Endothelial cell of umbilical vein (primary cell): ENCODE results near the gene CACNA1B. TPM values are rescaled to one million over a fixed set of nuclear protein-coding genes. Genes with fewer than 3 reads are reported as not detected.

ENCODE experiments used
- BruUV-seq: library from RNA; stranded (reverse); fragments of 400-500 nt; replicated peaks from 2 replicates; lab custom pipeline; 2021; lab: Mats Ljungman, UMichigan
- CTCF ChIA-PET: fragments of 300-600, 350-600 bp; sonication (Branson Sonifier 250); formaldehyde crosslinking; loops from one replicate; lab custom pipeline; 2021; ENCODE audit warnings: antibody characterized with exemption, inconsistent platforms; lab: Charles Lee
- POLR2A ChIA-PET: fragments of 300-600, 350-600 bp; sonication (Branson Sonifier 250); formaldehyde crosslinking; loops from one replicate; lab custom pipeline; 2021; ENCODE audit warnings: antibody characterized with exemption, inconsistent platforms; lab: Charles Lee
- DNase-seq: peaks from one replicate; pipeline ENCODE4 v3.0.0-alpha.2; 2011; ENCODE audit warnings: low read depth, low spot score
- FAIRE-seq: peaks from 2 replicates; lab custom pipeline; 2011; peaks lifted over from hg19 to GRCh38; lab: Jason Lieb, UNC
- H2AFZ ChIP-seq: 2 replicates; pipeline ENCODE4 v1.6.0; 2012; ENCODE audit warnings: low read depth, low read length, control low read depth, inconsistent platforms
- H3K27ac ChIP-seq: 2 replicates; pipeline ENCODE4 v1.5.1; 2011; ENCODE audit warnings: low read depth, mild to moderate bottlenecking, control low read depth, low read length, moderate library complexity; ENCODE audit not compliant: insufficient read depth
- H3K27me3 ChIP-seq, 2 experiments: 2 replicates each; pipeline versions ENCODE4 v1.6.0 to v1.6.1; 2011; ENCODE audit warnings: low read length in 2 of 2, mixed read lengths in 1 of 2; ENCODE audit not compliant: control insufficient read depth in 2 of 2, insufficient read depth in 2 of 2
- H3K36me3 ChIP-seq, 2 experiments: 2 replicates in 1 of 2; 3 replicates in 1 of 2; pipeline ENCODE4 v1.5.1; 2011; ENCODE audit warnings: low read length in 2 of 2, mild to moderate bottlenecking in 1 of 2, moderate library complexity in 1 of 2; ENCODE audit not compliant: control insufficient read depth in 2 of 2, insufficient read depth in 2 of 2; ENCODE audit errors: extremely low read depth in 1 of 2
- H3K4me1 ChIP-seq: 3 replicates; pipeline ENCODE4 v1.5.1; 2011; ENCODE audit warnings: mild to moderate bottlenecking, low read length; ENCODE audit not compliant: control insufficient read depth, insufficient read depth; ENCODE audit errors: extremely low read depth
- H3K4me2 ChIP-seq: 2 replicates; pipeline ENCODE4 v1.6.1; 2011; ENCODE audit warnings: low read length, control low read depth, mixed read lengths; ENCODE audit not compliant: insufficient read depth
- H3K4me3 ChIP-seq, 3 experiments: fragments of 200-600 bp in 1 of 3; sonication (generic), shearing (Covaris generic) in 1 of 3; replicated peaks in 1 of 3; 2 replicates each; pipeline ENCODE4 v1.5.1; 2011 to 2016; ENCODE audit warnings: control low read depth in 3 of 3, low read length in 3 of 3, mild to moderate bottlenecking in 2 of 3, inconsistent platforms in 1 of 3, low read depth in 1 of 3, moderate library complexity in 1 of 3; ENCODE audit not compliant: insufficient read depth in 1 of 3
- H3K79me2 ChIP-seq: 2 replicates; pipeline ENCODE4 v1.6.0; 2012; ENCODE audit warnings: low read length, inconsistent platforms; ENCODE audit not compliant: control insufficient read depth, insufficient read depth
- H3K9ac ChIP-seq: replicated peaks from 2 replicates; pipeline ENCODE3; 2011; ENCODE audit warnings: low read length, control low read depth; ENCODE audit not compliant: insufficient read depth; ENCODE audit errors: extremely low read depth
- H3K9me1 ChIP-seq: replicated peaks from 3 replicates; pipeline ENCODE4 v1.6.0; 2011; ENCODE audit warnings: mild to moderate bottlenecking, low read length; ENCODE audit not compliant: control insufficient read depth, insufficient read depth; ENCODE audit errors: extremely low read depth
- H3K9me3 ChIP-seq: replicated peaks from 2 replicates; pipeline ENCODE4 v1.5.1; 2012; ENCODE audit warnings: low read length, inconsistent platforms; ENCODE audit not compliant: control insufficient read depth, insufficient read depth
- H4K20me1 ChIP-seq: replicated peaks from 2 replicates; pipeline ENCODE3; 2011; ENCODE audit warnings: mild to moderate bottlenecking, low read length; ENCODE audit not compliant: control insufficient read depth, insufficient read depth; ENCODE audit errors: extremely low read depth
- EZH2 ChIP-seq: IDR thresholded peaks from 2 replicates; pipeline ENCODE4 v1.6.1; 2012; ENCODE audit warnings: borderline replicate concordance, low read depth, mild to moderate bottlenecking, moderate library complexity, low read length, inconsistent platforms; ENCODE audit not compliant: severe bottlenecking
- FOS ChIP-seq: IDR thresholded peaks from 2 replicates; pipeline ENCODE4 v1.6.1; 2011; ENCODE audit warnings: mild to moderate bottlenecking, low read length, moderate library complexity, borderline replicate concordance; ENCODE audit not compliant: insufficient read depth
- GATA2 ChIP-seq: IDR thresholded peaks from 2 replicates; pipeline ENCODE4 v1.7.0; 2011; ENCODE audit warnings: low read depth, mild to moderate bottlenecking, moderate library complexity, mixed read lengths, low read length; ENCODE audit not compliant: insufficient read length, insufficient read depth
- JUN ChIP-seq: IDR thresholded peaks from 2 replicates; pipeline ENCODE4 v1.6.1; 2011; ENCODE audit warnings: borderline replicate concordance, low read depth; ENCODE audit not compliant: insufficient read length, insufficient read depth
- MAX ChIP-seq: IDR thresholded peaks from 2 replicates; pipeline ENCODE4 v1.6.1; 2011; ENCODE audit not compliant: insufficient read depth, insufficient read length
- MYC ChIP-seq: IDR thresholded peaks from one replicate; pipeline ENCODE4 v1.6.1; 2011; ENCODE audit warnings: mild to moderate bottlenecking, low read depth, low read length
- POLR2A ChIP-seq: IDR thresholded peaks from 2 replicates; pipeline ENCODE4 v1.6.1; 2012; ENCODE audit warnings: low read depth, mild to moderate bottlenecking, control low read depth, low read length
- POLR2AphosphoS5 ChIP-seq: IDR thresholded peaks from 2 replicates; pipeline ENCODE4 v1.6.1; 2012; ENCODE audit warnings: low read depth, mild to moderate bottlenecking, control low read depth, low read length, moderate library complexity; ENCODE audit not compliant: insufficient read depth
- dilution Hi-C: fragments of 300-500 bp; cut with MboI; formaldehyde crosslinking; loops from one replicate; pipeline ENCODE4 v1.15.0; 2019; ENCODE audit warnings: low sequenced_read_pairs; ENCODE audit not compliant: extremely low pct_ligation_motif_present
- intact Hi-C: fragments of 100-400 bp; cut with micrococcal nuclease; formaldehyde crosslinking; loops from one replicate; pipeline ENCODE4 v1.10.0; 2022
- polyA plus RNA-seq, 4 experiments: library from polyadenylated mRNA; depleted of rRNA in 3 of 4; stranded (reverse) in 3 of 4; unstranded in 1 of 4; fragments of >200 nt; gene quantifications; 2 replicates each; pipeline versions ENCODE4 v1.2.1 to v1.2.3, GENCODE V29; 2011 to 2012; ENCODE audit warnings: missing spikeins in 1 of 4
- total RNA-seq: library from RNA; stranded (reverse); gene quantifications from 2 replicates; pipeline ENCODE4 v1.2.3, GENCODE V29; 2021
- TF ChIP-seq, protein P1 (sequence below), 2 donors: IDR thresholded peaks; 1 replicate in 1 of 2; 2 replicates in 1 of 2; pipeline ENCODE4 v1.5.1; 2011; ENCODE audit warnings: low read length in 2 of 2, mild to moderate bottlenecking in 2 of 2, moderate library complexity in 2 of 2, control low read depth in 1 of 2, inconsistent platforms in 1 of 2, low read depth in 1 of 2; ENCODE audit not compliant: insufficient read depth in 1 of 2; ENCODE audit errors: extremely low read depth in 1 of 2

The CACNA1B gene
- total and polyA plus RNA-seq, 2 donors (not counting 3 experiments of a cell fraction or from before 2014, with no cell fraction given) = 0.11 to 0.41 TPM

DNA sequence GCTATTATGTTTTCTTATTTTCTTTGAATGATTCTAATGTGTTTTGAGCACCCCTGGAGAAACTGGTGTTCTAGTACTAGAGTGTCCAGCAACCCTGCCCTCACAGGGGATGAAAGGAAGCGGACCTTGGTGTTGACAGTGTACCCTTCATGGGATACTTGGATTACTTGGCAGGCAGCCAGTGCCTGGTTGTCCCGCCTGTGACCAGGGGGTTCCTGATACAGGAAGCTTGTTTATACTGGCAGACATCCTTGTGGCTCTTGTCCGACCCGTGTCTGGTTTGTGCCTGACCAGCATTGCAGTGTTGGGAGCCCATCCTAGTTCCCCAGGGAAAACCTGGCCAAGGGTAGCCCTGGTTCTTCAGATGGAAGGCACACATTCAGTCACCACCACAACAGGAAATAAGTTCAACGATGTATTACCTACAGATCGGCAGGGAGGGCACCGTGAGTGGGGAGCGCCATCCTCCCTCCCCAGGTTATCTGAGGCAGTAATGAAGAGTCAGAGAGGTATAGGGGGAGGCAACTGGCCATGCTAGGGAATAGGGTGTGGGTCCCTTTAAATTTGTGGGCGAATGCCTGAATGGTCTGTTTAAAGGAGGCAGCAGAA lies 47.3 kb downstream of the CACNA1B start:
- FAIRE-seq (no peak), DNase-seq (no peak)
- ChIA-PET POLR2A (no interaction called here), CTCF (no interaction called here)
- no peaks in the 10 kb centered on the region for H3K4me1 ChIP-seq
- BruUV-seq = no TSS peak
- dilution Hi-C loops (no loop called here), intact Hi-C loops (no loop called here)
- H3K9ac ChIP-seq = no peak overlapping the region
- no peak for TF ChIP-seq MYC
- TF ChIP-seq POLR2AphosphoS5 = no peak
- no peak for TF ChIP-seq FOS
- H3K9me3 ChIP-seq = peaks cover 2% of the 10 kb centered on the region
- H3K27ac ChIP-seq = no peak overlapping the region
- no peaks in the 10 kb centered on the region for H3K9me1 ChIP-seq
- no peak overlapping the region for H3K4me2 ChIP-seq
- H3K4me3 ChIP-seq = no peak overlapping the region
- no peaks in the 10 kb centered on the region for H3K36me3 ChIP-seq
- no peaks in the 10 kb centered on the region for H3K79me2 ChIP-seq
- H3K27me3 ChIP-seq = no peaks in the 10 kb centered on the region
- H2AFZ ChIP-seq = no peak overlapping the region
- no peaks in the 10 kb centered on the region for H4K20me1 ChIP-seq

- Histone ChIP-seq H4K20me1 (no peaks in the 10 kb centered on the region), H3K9me1 (no peaks in the 10 kb centered on the region), H3K9ac (no peak overlapping the region), H3K36me3 (no peaks in the 10 kb centered on the region), H3K9me3 (no peaks in the 10 kb centered on the region), H3K4me3 (no peak overlapping the region), H3K79me2 (no peaks in the 10 kb centered on the region), H3K27me3 (no peaks in the 10 kb centered on the region), H3K27ac (no peak overlapping the region), H3K4me1 (no peaks in the 10 kb centered on the region), H2AFZ (no peak overlapping the region), H3K4me2 (no peak overlapping the region)
- dilution Hi-C loops = no loop called here
- DNase-seq = no peak
- CTCF ChIA-PET = no interaction called here
- no TSS peak for BruUV-seq
- TF ChIP-seq EZH2 = no peak
- no peak for TF ChIP-seq POLR2A
- no peak for TF ChIP-seq MAX
- no peak for TF ChIP-seq GATA2
- TF ChIP-seq MYC = no peak
- TF ChIP-seq, protein P1, sequence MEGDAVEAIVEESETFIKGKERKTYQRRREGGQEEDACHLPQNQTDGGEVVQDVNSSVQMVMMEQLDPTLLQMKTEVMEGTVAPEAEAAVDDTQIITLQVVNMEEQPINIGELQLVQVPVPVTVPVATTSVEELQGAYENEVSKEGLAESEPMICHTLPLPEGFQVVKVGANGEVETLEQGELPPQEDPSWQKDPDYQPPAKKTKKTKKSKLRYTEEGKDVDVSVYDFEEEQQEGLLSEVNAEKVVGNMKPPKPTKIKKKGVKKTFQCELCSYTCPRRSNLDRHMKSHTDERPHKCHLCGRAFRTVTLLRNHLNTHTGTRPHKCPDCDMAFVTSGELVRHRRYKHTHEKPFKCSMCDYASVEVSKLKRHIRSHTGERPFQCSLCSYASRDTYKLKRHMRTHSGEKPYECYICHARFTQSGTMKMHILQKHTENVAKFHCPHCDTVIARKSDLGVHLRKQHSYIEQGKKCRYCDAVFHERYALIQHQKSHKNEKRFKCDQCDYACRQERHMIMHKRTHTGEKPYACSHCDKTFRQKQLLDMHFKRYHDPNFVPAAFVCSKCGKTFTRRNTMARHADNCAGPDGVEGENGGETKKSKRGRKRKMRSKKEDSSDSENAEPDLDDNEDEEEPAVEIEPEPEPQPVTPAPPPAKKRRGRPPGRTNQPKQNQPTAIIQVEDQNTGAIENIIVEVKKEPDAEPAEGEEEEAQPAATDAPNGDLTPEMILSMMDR (IDR thresholded peaks at IDR 0.05; ENCODE audit: extremely low read depth in 1 of 2, insufficient read depth in 1 of 2, low read depth in 1 of 2, low read length in 2 of 2) = no peak
- no peak for TF ChIP-seq JUN
- TF ChIP-seq FOS = no peak
- no peak for TF ChIP-seq POLR2AphosphoS5
- POLR2A ChIA-PET = no interaction called here
- no peak for FAIRE-seq
- intact Hi-C loops = no loop called here
Measured at GRCh38 chr9:137943655-137944054, 66.1 kb downstream of the CACNA1B start.
